Thyroid gland (tissue), 4 donors: Measurements from ENCODE around the gene NUSAP1. TPM values are rescaled to one million over a fixed set of nuclear protein-coding genes. Genes with fewer than 3 reads are reported as not detected.
"Not testable (repeated sequence)": the region's sequence is repeated elsewhere in the genome, so short reads cannot be mapped to it uniquely, and the experiment has no call there.

Experiments
- DNase-seq, 2 donors: peaks; one replicate each; pipeline ENCODE4 v3.0.0-alpha.2; 2019
- H3K27ac ChIP-seq, 3 donors: fragments of 200-600 bp; sonication (generic); 1 replicate in 2 of 3; 2 replicates in 1 of 3; pipeline ENCODE4 v1.5.1; 2016 to 2019; ENCODE audit warnings: mild to moderate bottlenecking in 1 of 3, moderate library complexity in 1 of 3
- H3K27me3 ChIP-seq: fragments of 200-600 bp; sonication (generic); one replicate; pipeline ENCODE4 v1.5.1; 2019
- H3K36me3 ChIP-seq, 2 donors: fragments of 200-600 bp; sonication (generic); one replicate each; pipeline ENCODE4 v1.5.1; 2016 to 2019
- H3K4me1 ChIP-seq, 2 donors: fragments of 200-600 bp; sonication (generic); one replicate each; pipeline ENCODE4 v1.5.1; 2017 to 2019
- H3K4me3 ChIP-seq, 3 donors: fragments of 200-600 bp; sonication (generic); replicated peaks in 1 of 3; 1 replicate in 2 of 3; 2 replicates in 1 of 3; pipeline ENCODE4 v1.5.1; 2016; ENCODE audit warnings: mild to moderate bottlenecking in 1 of 3
- H3K9me3 ChIP-seq: fragments of 200-600 bp; sonication (generic); one replicate; pipeline ENCODE4 v1.5.1; 2017
- POLR2A ChIP-seq, 2 donors: fragments of 450-650 bp; IDR thresholded peaks; one replicate each; pipeline ENCODE4 v1.6.1; 2017; ENCODE audit warnings: antibody characterized with exemption in 2 of 2, mild to moderate bottlenecking in 2 of 2, moderate library complexity in 1 of 2
- WGBS, 2 donors: methylation state at CpG; one replicate each; pipeline ENCODE4 v1.1.5; 2017; 5-methylcytosine and 5-hydroxymethylcytosine counted together
- intact Hi-C: fragments of 100-400 bp; cut with DNase I; formaldehyde crosslinking; loops from one replicate; pipeline ENCODE4 v1.15.1; 2023
- total RNA-seq, 4 donors: library from RNA; depleted of rRNA; stranded (reverse); fragments of >200 nt; gene quantifications; one replicate each; pipeline ENCODE4 v1.2.3, GENCODE V29; 2016
- TF ChIP-seq, protein P1 (sequence below), 6 experiments: fragments of 200-600 bp in 3 of 6; fragments of 450-650 bp in 3 of 6; sonication (generic) in 3 of 6; IDR thresholded peaks; one replicate each; pipeline ENCODE4 v1.5.1; 2016 to 2019; ENCODE audit warnings: antibody characterized with exemption in 6 of 6, mild to moderate bottlenecking in 2 of 6, inconsistent platforms in 1 of 6, moderate library complexity in 1 of 6

The NUSAP1 gene, protein sequence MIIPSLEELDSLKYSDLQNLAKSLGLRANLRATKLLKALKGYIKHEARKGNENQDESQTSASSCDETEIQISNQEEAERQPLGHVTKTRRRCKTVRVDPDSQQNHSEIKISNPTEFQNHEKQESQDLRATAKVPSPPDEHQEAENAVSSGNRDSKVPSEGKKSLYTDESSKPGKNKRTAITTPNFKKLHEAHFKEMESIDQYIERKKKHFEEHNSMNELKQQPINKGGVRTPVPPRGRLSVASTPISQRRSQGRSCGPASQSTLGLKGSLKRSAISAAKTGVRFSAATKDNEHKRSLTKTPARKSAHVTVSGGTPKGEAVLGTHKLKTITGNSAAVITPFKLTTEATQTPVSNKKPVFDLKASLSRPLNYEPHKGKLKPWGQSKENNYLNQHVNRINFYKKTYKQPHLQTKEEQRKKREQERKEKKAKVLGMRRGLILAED
- total RNA-seq: 1 to 10 TPM in 3 of 4 donors, under 1 TPM in 1; 0.89 to 8.1 (median 1.6) TPM

DNA sequence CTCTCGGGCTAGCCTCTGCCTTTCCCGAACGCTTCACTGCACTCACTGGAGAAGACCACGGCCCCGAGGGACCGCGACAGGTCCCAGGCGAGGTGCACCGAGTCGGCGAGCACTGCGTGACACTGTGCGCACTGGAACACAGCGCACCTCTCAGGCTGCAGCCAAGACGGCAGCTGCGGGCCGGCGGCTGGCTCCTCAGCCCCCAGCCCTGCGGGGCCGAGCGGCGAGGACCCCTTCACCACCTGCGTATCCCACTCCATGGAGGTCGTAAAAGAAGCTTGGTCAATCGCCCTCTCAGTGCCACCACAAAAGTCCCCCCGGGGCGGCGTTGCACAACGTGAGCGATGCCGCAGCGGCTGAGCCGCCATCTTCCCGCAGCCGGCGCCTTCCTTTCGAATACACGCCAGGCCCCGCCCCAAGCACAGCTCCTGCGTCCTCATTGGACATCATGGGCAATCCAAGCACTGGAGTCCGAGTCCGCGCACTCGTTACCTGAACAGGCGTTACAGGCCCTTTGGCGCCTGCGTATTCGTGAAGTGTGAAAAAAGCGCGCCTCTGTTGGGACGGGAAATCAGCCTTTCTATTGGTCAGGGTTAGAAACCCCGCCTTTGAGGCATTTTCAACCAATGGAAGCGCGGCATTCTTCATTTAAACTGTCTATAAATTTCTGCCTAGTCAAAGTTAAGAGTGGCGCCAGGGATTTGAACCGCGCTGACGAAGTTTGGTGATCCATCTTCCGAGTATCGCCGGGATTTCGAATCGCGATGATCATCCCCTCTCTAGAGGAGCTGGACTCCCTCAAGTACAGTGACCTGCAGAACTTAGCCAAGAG lies at the start of gene NUSAP1, which contains the start of gene OIP5:
NUSAP1 (plus strand) TSS at position 688 of the 832 bp plus-strand sequence; CDS start at position 765, 77 bp downstream.
OIP5 (minus strand) TSS at position 398 of the 832 bp plus-strand sequence; CDS start at position 368, 30 bp downstream.
- H3K27me3 ChIP-seq: no peaks in the 10 kb centered on the region
- intact Hi-C loops: loop anchor here (5.0 to 10.0 kb wide), 2 partner anchors 45 to 98 kb away; partner anchors contain the start of genes CHP1 and EXD1
- no peaks in the 10 kb centered on the region for H3K9me3 ChIP-seq
- peak within 1 kb of the TSS; percentile 38 to 89 (median 42) for H3K4me3 ChIP-seq
- TF ChIP-seq, protein P1, sequence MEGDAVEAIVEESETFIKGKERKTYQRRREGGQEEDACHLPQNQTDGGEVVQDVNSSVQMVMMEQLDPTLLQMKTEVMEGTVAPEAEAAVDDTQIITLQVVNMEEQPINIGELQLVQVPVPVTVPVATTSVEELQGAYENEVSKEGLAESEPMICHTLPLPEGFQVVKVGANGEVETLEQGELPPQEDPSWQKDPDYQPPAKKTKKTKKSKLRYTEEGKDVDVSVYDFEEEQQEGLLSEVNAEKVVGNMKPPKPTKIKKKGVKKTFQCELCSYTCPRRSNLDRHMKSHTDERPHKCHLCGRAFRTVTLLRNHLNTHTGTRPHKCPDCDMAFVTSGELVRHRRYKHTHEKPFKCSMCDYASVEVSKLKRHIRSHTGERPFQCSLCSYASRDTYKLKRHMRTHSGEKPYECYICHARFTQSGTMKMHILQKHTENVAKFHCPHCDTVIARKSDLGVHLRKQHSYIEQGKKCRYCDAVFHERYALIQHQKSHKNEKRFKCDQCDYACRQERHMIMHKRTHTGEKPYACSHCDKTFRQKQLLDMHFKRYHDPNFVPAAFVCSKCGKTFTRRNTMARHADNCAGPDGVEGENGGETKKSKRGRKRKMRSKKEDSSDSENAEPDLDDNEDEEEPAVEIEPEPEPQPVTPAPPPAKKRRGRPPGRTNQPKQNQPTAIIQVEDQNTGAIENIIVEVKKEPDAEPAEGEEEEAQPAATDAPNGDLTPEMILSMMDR (IDR thresholded peaks at IDR 0.05): peak in 3 of 6 experiments; percentile 26 to 71 (median 54)
- TF ChIP-seq POLR2A (IDR thresholded peaks at IDR 0.05): peak in 1 of 2 donors; percentile 45
- no peaks in the 10 kb centered on the region for H3K36me3 ChIP-seq
- H3K27ac ChIP-seq: no peak within 1 kb of the TSS
- peak; percentile 99 for DNase-seq
- H3K4me1 ChIP-seq: peaks cover 6 to 17% of the 10 kb centered on the region in 2 donors
- WGBS, 2 donors: 0% methylated on average over 48 to 60 of the region's 64 CpGs

DNA sequence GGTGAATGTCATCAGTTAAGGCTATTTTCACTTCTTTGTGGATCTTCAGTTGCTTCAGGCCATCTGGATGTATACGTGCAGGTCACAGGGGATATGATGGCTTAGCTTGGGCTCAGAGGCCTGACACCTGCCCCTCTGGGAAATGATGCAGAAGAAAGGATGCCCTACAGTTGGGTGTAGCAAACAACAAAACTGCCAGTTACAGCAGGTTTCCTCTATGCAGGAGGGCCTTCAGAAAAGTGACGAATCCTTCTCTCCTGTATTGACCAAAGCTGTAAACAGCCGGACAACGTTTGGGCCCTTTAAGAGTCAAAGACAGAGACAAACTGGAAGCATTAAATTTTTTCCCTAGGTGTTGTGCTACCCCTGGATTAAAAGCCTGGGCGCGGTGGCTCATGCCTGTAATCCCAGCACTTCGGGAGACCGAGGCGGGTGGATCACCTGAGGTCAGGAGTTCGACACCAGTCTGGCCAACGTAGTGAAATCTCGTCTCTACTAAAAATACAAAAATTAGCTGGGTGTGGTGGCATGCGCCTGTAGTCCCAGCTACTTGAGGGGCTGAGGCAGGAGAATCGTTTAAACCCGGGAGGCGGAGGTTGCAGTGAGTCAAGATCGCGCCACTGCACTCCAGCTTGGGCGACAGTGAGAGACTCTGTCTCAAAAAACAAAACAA lies 49.6 kb upstream of the NUSAP1 start:
- peaks cover 6 to 12% of the 10 kb centered on the region in 2 donors for H3K4me1 ChIP-seq
- not testable (repeated sequence) for H3K9me3 ChIP-seq, DNase-seq, H3K27me3 ChIP-seq
- H3K36me3 ChIP-seq: peaks cover 19 to 23% of the 10 kb centered on the region in 2 donors
- peak overlapping the region; percentile 7 to 100 (median 15) for H3K4me3 ChIP-seq
- 36 to 42% methylated on average over 19 of the region's 19 CpGs for WGBS, 2 donors
- intact Hi-C loops: loop anchor here (10.0 kb wide), 1 partner anchor 48 kb away; the partner anchor contains the start of genes CHP1 and EXD1
- H3K27ac ChIP-seq: peak overlapping the region; percentile 65 to 92 (median 91)

DNA sequence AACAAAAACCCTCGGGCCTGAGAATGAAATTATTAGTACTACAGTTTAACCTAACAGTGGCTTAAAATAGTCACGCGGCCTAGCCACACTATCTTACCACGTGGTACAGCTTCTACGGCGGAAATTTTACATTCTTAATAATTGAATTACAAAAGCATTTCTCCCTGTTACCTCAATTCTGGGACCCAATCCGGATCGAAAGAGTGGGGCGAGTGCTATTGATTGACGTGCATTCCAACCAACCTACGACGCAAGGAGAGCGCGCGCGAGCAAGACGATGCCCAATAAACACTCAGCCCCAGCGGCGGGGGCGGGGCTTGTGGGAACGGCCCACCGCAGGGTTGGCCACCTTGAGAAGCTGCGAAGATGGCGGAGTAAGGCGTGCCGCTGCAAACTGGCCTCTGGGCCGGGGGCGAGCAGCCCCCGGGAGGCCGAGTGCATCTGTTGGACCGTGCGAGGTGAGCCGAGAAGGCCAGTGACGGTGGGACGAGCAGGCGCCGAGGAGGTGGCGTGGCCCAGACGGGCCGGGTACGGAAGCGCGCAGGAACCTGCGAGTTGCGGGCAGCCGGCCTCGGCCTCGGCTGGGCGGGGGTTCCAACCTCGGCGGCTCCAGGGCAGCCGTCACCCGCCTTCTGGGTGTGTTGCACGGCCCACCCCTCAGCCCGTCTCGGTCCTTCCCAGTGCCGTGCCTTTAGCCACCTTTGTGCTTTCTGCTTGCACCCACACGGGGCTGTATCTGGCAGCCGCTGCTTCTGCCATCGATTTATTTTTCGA lies 48.8 kb upstream of the NUSAP1 start:
- Histone ChIP-seq H3K4me1 (peaks cover 6 to 12% of the 10 kb centered on the region in 2 donors), H3K9me3 (no peaks in the 10 kb centered on the region), H3K4me3 (peak overlapping the region; percentile 7 to 100 (median 80)), H3K36me3 (peaks cover 19 to 30% of the 10 kb centered on the region in 2 donors), H3K27ac (peak overlapping the region; percentile 65 to 92 (median 91)), H3K27me3 (no peaks in the 10 kb centered on the region)
- 1 to 2% methylated on average over 23 to 26 of the region's 61 CpGs for WGBS, 2 donors
- peak; percentile 41 to 95 for TF ChIP-seq POLR2A (IDR thresholded peaks at IDR 0.05)
- TF ChIP-seq, protein P1 (IDR thresholded peaks at IDR 0.05): no peak
- peak; percentile 98 to 99 for DNase-seq
- intact Hi-C loops: loop anchor here (10.0 kb wide), 1 partner anchor 49 kb away; the partner anchor contains the start of genes CHP1 and EXD1

DNA sequence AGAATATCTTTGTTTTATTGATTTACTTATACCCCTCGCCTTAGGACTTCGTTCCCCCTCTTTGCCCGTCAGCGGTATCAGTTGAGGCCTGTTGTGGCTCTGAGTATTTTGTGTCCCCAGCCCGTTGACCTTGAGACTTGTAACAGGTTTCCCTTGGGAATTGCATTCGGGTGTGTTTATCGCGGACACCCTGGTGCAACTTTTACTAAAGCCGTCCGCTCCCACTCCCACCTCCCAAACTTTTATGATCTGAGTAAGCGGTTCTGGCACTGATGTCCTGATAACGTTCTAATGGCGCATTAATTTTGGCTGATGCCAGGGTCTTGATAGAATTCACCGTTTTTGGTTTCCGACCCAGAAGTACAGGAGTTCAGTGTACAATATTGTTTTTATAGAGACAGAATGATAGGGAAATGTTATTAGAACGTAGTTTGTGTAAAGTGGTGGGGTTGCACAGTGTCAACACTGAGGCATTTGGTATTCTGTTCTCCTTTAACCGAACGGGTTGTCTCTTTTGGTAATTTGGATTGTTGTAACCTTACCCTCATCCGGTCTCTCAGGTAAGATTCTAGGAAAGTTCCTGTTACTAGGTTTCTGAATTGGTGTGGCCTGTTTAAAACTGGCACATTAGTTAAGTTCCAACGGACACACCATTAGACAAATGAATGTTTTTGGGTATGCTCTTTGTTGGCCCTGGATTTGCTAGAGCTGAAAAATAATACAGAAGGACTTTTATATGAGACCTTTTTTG lies 48.1 kb upstream of the NUSAP1 start:
- H3K27ac ChIP-seq: peak overlapping the region; percentile 37 to 92 (median 91)
- peaks cover 6 to 12% of the 10 kb centered on the region in 2 donors for H3K4me1 ChIP-seq
- peaks cover 19 to 29% of the 10 kb centered on the region in 2 donors for H3K36me3 ChIP-seq
- peak in 1 of 2 donors; percentile 15 for DNase-seq
- WGBS, 2 donors: 1 to 2% methylated on average over 20 of the region's 20 CpGs
- TF ChIP-seq POLR2A (IDR thresholded peaks at IDR 0.05): no peak
- TF ChIP-seq, protein P1 (IDR thresholded peaks at IDR 0.05): no peak
- intact Hi-C loops: loop anchor here (5.0 to 10.0 kb wide), 2 partner anchors 48 to 50 kb away; partner anchors contain the start of genes CHP1, EXD1, NUSAP1 and OIP5
- no peaks in the 10 kb centered on the region for H3K9me3 ChIP-seq
- H3K27me3 ChIP-seq: no peaks in the 10 kb centered on the region
- H3K4me3 ChIP-seq: peak overlapping the region; percentile 7 to 100 (median 80)
